Immature natural killer cell (primary cell): ENCODE data around the gene ABCA9. TPM values are rescaled to one million over a fixed set of nuclear protein-coding genes. Genes with fewer than 3 reads are reported as not detected.

ENCODE experiments used
- DNase-seq, 3 donors: peaks; one replicate each; pipeline ENCODE4 v3.0.0; 2022; ENCODE audit warnings: mixed read lengths in 1 of 3
- H3K27ac Mint-ChIP-seq, 6 donors: one replicate each; pipeline ENCODE4 v1.8.0; 2020; ENCODE audit warnings: mixed read lengths in 6 of 6, mild to moderate bottlenecking in 5 of 6, inconsistent platforms in 4 of 6, moderate library complexity in 3 of 6
- H3K27me3 Mint-ChIP-seq, 3 donors: one replicate each; pipeline ENCODE4 v1.8.0; 2020 to 2021; ENCODE audit warnings: low read depth in 3 of 3, mild to moderate bottlenecking in 3 of 3, mixed read lengths in 3 of 3, moderate library complexity in 3 of 3, inconsistent platforms in 1 of 3
- H3K36me3 Mint-ChIP-seq, 3 donors: one replicate each; pipeline ENCODE4 v1.8.0; 2020; ENCODE audit warnings: mixed read lengths in 3 of 3, inconsistent platforms in 2 of 3, mild to moderate bottlenecking in 2 of 3
- H3K4me1 Mint-ChIP-seq, 2 donors: one replicate each; pipeline ENCODE4 v1.8.0; 2020; ENCODE audit warnings: inconsistent platforms in 2 of 2, mild to moderate bottlenecking in 2 of 2, mixed read lengths in 2 of 2, moderate library complexity in 1 of 2
- H3K4me3 Mint-ChIP-seq, 5 donors: one replicate each; pipeline ENCODE4 v1.8.0; 2020; ENCODE audit warnings: mild to moderate bottlenecking in 5 of 5, mixed read lengths in 5 of 5, inconsistent platforms in 3 of 5, moderate library complexity in 3 of 5
- H3K9me3 Mint-ChIP-seq, 6 donors: one replicate each; pipeline ENCODE4 v1.8.0; 2020; ENCODE audit warnings: mild to moderate bottlenecking in 6 of 6, mixed read lengths in 6 of 6, inconsistent platforms in 4 of 6, moderate library complexity in 3 of 6
- polyA plus RNA-seq, 3 donors: library from polyadenylated mRNA; unstranded; fragments of 300-500 nt; fragmentation: Illumina TruSeq; gene quantifications; one replicate each; pipeline ENCODE4 v1.2.3, GENCODE V29; 2021

ABCA9 gene
- polyA plus RNA-seq, 3 donors from 2014 or later = 0.47 TPM; not detected in 2

GRCh38 chr17:69062860-69063581 is 2.3 kb upstream of the ABCA9 start:
- no peak overlapping the region for H3K4me3 Mint-ChIP-seq
- H3K36me3 Mint-ChIP-seq = peaks cover 0 to 3% (median 0%) of the 10 kb centered on the region in 3 donors
- H3K27ac Mint-ChIP-seq = no peak overlapping the region
- peaks cover 0 to 5% (median 2%) of the 10 kb centered on the region in 3 donors for H3K27me3 Mint-ChIP-seq
- peaks cover 57 to 76% of the 10 kb centered on the region in 2 donors for H3K4me1 Mint-ChIP-seq
- no peak for DNase-seq
- peaks cover 0 to 3% (median 0%) of the 10 kb centered on the region in 6 donors for H3K9me3 Mint-ChIP-seq

DNA sequence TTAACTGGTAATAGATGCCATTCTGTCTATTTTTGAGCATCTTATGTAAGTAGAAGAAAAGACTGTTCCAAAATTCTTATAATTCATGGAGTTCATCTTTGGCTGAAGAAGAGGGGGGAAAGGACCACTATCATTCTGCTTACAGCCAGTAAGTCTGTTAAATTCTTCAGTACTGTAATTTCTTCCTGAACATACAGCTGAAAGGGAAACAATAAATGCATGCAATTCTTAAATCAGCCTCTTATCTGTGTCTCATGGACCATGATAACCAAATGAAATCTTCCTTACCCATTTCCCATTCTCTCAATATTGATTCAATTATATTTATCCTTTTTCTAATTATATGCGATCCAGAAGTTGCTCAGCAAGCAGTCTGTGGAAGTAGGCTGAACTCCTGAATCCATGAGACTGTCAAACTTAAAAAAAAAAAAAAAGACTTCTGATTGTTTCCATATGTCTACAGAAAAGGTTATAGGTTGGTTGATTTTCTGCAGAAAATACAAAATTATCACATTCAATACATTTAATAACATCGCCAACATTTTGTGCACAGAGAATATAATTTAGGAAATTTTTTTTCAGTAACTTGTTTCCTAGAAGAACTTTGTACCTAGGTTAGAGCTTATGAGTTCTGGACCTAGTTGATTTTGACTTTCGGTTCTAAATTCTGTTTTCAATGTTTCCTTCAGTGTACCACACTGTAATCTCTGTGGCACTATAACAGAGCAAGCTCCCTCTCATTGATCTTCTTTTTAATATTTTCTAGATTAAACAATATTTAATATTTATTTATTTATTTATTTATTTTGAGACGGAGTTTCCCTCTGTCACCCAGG is 1.2 kb upstream of the ABCA9 start:
- H3K27ac Mint-ChIP-seq = peak overlapping the region in 3 of 6 donors; percentile 4 to 48 (median 14)
- H3K4me3 Mint-ChIP-seq = no peak overlapping the region
- H3K27me3 Mint-ChIP-seq = peaks cover 0 to 8% (median 2%) of the 10 kb centered on the region in 3 donors
- DNase-seq = no peak
- H3K9me3 Mint-ChIP-seq = peaks cover 0 to 3% (median 0%) of the 10 kb centered on the region in 6 donors
- peaks cover 59 to 77% of the 10 kb centered on the region in 2 donors for H3K4me1 Mint-ChIP-seq
- peaks cover 0 to 3% (median 0%) of the 10 kb centered on the region in 3 donors for H3K36me3 Mint-ChIP-seq

DNA sequence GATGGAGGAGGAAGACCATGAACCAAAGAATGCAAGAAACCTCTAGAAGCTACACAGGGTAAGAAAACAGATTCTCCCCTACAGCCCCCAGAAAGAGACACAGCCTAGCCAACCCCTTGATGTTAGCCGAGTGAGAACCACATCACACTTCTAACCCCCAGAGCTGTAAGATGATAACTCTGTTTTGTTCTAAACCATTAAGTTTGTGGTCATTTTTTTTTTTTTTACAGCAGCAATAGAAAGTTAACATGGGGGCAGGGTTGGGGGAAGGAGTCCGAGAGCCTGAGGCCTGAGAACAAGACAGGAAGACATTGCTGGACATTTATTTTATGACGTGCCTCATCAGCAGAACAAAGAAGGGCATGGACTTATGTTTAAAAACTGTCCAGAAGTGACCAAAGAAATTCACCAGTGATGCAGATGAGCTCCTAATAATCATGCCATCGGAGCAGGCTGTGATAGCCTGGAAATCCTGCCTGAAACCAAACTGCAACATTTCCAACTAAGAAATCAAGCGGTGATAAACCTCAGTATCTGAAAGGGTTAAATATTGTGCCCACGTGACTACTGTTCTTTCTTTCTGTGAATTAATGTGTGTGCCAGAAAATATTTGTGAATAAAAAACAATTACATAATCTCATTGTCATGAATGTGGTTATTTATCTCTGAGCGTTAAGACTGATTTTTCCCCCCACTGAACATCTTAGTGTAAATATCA is 1.1 kb downstream of the ABCA9 start:
- Mint-ChIP-seq H3K27ac (peak overlapping the region; percentile 24 to 82 (median 47)), H3K9me3 (peaks cover 0 to 6% (median 3%) of the 10 kb centered on the region in 6 donors), H3K36me3 (no peaks in the 10 kb centered on the region), H3K27me3 (peaks cover 0 to 8% (median 2%) of the 10 kb centered on the region in 3 donors), H3K4me3 (peak overlapping the region; percentile 44 to 64 (median 54)), H3K4me1 (peaks cover 37 to 60% of the 10 kb centered on the region in 2 donors)
- DNase-seq = peak in 1 of 3 donors; percentile 9

- DNase-seq = no peak
- peaks cover 0 to 8% (median 2%) of the 10 kb centered on the region in 3 donors for H3K27me3 Mint-ChIP-seq
- H3K36me3 Mint-ChIP-seq = peaks cover 0 to 3% (median 0%) of the 10 kb centered on the region in 3 donors
- H3K4me1 Mint-ChIP-seq = peaks cover 33 to 53% of the 10 kb centered on the region in 2 donors
- H3K27ac Mint-ChIP-seq = peak overlapping the region in 1 of 6 donors; percentile 62
- no peak overlapping the region for H3K4me3 Mint-ChIP-seq
- peaks cover 0 to 7% (median 4%) of the 10 kb centered on the region in 6 donors for H3K9me3 Mint-ChIP-seq
Measured at GRCh38 chr17:69058165-69058564, 2.6 kb downstream of the ABCA9 start.

- peaks cover 0 to 7% (median 4%) of the 10 kb centered on the region in 6 donors for H3K9me3 Mint-ChIP-seq
- peaks cover 33 to 53% of the 10 kb centered on the region in 2 donors for H3K4me1 Mint-ChIP-seq
- H3K27me3 Mint-ChIP-seq = peaks cover 0 to 8% (median 2%) of the 10 kb centered on the region in 3 donors
- H3K27ac Mint-ChIP-seq = peak overlapping the region in 1 of 6 donors; percentile 4
- no peak overlapping the region for H3K4me3 Mint-ChIP-seq
- peaks cover 0 to 3% (median 0%) of the 10 kb centered on the region in 3 donors for H3K36me3 Mint-ChIP-seq
- DNase-seq = no peak
Measured at GRCh38 chr17:69057280-69057679, 3.4 kb downstream of the ABCA9 start.

GRCh38 chr17:69056179-69056823 is 4.4 kb downstream of the ABCA9 start:
- no peak overlapping the region for H3K4me3 Mint-ChIP-seq
- H3K9me3 Mint-ChIP-seq = peaks cover 0 to 7% (median 4%) of the 10 kb centered on the region in 6 donors
- H3K36me3 Mint-ChIP-seq = peaks cover 0 to 4% (median 3%) of the 10 kb centered on the region in 3 donors
- H3K27ac Mint-ChIP-seq = no peak overlapping the region
- peaks cover 0 to 13% (median 2%) of the 10 kb centered on the region in 3 donors for H3K27me3 Mint-ChIP-seq
- H3K4me1 Mint-ChIP-seq = peaks cover 33 to 49% of the 10 kb centered on the region in 2 donors
- no peak for DNase-seq

DNA sequence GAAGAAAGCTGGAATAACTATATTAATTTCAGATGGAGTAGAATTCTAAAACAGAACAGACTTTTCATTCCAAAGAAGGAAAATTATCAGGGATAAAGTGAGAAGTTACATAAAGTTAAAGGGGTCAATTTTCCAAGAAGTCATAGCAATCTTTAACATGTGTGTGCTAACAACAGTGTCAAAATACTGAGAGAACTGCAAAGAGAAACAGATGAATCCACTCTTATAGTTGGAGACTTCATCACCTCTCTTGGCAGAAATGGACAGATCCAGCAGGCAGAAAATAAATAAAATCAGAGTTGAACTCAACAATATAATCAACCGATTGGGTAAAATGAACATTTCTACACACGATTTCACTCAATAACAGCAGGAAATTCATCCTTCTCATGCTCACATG is 5.4 kb downstream of the ABCA9 start:
- peaks cover 0 to 4% (median 3%) of the 10 kb centered on the region in 3 donors for H3K36me3 Mint-ChIP-seq
- peaks cover 31 to 39% of the 10 kb centered on the region in 2 donors for H3K4me1 Mint-ChIP-seq
- peaks cover 0 to 9% (median 4%) of the 10 kb centered on the region in 6 donors for H3K9me3 Mint-ChIP-seq
- H3K27ac Mint-ChIP-seq = no peak overlapping the region
- no peak for DNase-seq
- H3K4me3 Mint-ChIP-seq = no peak overlapping the region
- peaks cover 0 to 16% (median 2%) of the 10 kb centered on the region in 3 donors for H3K27me3 Mint-ChIP-seq

- H3K4me3 Mint-ChIP-seq = no peak overlapping the region
- peaks cover 27 to 28% of the 10 kb centered on the region in 2 donors for H3K4me1 Mint-ChIP-seq
- DNase-seq = no peak
- H3K27ac Mint-ChIP-seq = no peak overlapping the region
- peaks cover 0 to 9% (median 2%) of the 10 kb centered on the region in 6 donors for H3K9me3 Mint-ChIP-seq
- H3K36me3 Mint-ChIP-seq = peaks cover 0 to 4% (median 3%) of the 10 kb centered on the region in 3 donors
- H3K27me3 Mint-ChIP-seq = peaks cover 0 to 8% (median 0%) of the 10 kb centered on the region in 3 donors
Measured at GRCh38 chr17:69050999-69051775, 9.5 kb downstream of the ABCA9 start.

DNA sequence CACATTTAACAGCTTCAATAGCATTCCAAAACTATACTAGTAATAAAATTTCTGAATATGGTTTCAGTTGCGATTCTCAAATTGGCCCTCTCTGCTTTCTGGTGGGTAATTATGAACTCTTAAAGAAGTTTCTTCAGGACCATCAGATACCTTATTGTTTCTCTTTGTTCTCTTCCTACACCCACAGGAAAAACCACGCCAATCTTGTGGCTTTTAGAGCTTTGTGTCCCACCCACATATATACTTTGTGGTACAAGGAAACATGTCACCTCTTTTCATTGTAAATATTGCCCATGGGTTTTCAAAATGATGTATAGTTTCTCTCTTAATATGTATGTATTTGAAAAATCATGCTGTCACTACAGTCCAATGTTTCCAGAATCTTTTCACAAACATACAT is 12.1 kb downstream of the ABCA9 start:
- Mint-ChIP-seq H3K27me3 (peaks cover 0 to 8% (median 2%) of the 10 kb centered on the region in 3 donors), H3K4me1 (peaks cover 27 to 28% of the 10 kb centered on the region in 2 donors), H3K9me3 (peaks cover 0 to 4% (median 0%) of the 10 kb centered on the region in 6 donors), H3K4me3 (peak overlapping the region; percentile 46 to 76 (median 65)), H3K27ac (peak overlapping the region; percentile 1 to 56 (median 24)), H3K36me3 (peaks cover 0 to 4% (median 3%) of the 10 kb centered on the region in 3 donors)
- DNase-seq = no peak

DNA sequence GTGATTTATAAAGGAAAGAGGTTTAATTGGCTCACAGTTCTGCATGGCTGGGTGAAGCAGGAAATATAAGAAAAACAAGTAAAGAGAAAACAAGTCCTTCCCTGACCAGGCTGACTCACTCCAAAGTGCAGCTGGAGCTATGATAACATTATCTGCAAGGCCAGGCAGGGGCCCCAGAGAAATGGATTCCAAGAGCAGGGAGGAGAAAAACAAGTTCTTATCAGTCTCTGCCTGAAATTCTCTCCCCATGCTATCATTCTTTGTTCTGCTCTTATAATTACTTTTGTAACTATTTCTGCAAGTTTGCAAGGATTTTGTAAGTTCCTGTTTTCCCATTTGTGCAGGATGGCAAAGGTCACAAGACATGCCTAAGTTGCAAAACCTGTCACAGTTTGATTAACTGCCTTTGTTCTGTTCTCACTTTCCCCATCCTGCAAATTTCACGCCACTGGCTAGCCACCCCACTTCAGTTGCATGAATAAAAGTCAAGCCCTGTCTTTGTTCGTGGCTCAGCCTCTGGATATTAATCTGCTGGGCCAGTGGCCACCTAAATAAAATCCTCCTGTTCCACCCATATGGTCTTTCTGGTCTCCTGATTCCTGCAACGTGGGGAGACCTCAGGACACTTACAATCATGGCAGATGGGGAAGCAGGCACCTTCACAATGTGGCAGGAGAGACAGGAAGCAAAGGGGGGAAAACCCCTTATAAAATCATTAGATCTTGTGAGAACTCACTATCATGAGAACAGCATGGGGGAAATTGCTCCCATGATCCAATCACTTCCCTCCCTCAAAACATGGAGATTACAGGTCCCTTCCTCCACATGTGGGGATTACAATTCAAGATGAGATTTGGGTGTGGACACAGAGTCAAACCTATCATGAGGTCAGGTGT is 13.1 kb downstream of the ABCA9 start:
- peak overlapping the region in 3 of 6 donors; percentile 40 to 51 (median 45) for H3K27ac Mint-ChIP-seq
- DNase-seq = no peak
- H3K36me3 Mint-ChIP-seq = peaks cover 0 to 4% (median 0%) of the 10 kb centered on the region in 3 donors
- H3K27me3 Mint-ChIP-seq = peaks cover 0 to 8% (median 2%) of the 10 kb centered on the region in 3 donors
- peaks cover 0 to 2% (median 0%) of the 10 kb centered on the region in 6 donors for H3K9me3 Mint-ChIP-seq
- H3K4me3 Mint-ChIP-seq = peak overlapping the region in 4 of 5 donors; percentile 11 to 65 (median 46)
- H3K4me1 Mint-ChIP-seq = peaks cover 27 to 28% of the 10 kb centered on the region in 2 donors

GRCh38 chr17:69046121-69046807 is 14.5 kb downstream of the ABCA9 start:
- Mint-ChIP-seq H3K4me1 (peaks cover 27 to 28% of the 10 kb centered on the region in 2 donors), H3K4me3 (no peak overlapping the region), H3K27me3 (peaks cover 0 to 5% (median 3%) of the 10 kb centered on the region in 3 donors), H3K9me3 (peaks cover 0 to 2% (median 0%) of the 10 kb centered on the region in 6 donors), H3K27ac (no peak overlapping the region), H3K36me3 (no peaks in the 10 kb centered on the region)
- no peak for DNase-seq
